SU-DHL-6 (cell line): Measurements from ENCODE around the gene PLCL1.

Experiments
- H2AFZ ChIP-seq: fragments of 200-600 bp; sonication (generic); 2 replicates; pipeline ENCODE4 v1.6.1; 2014; ENCODE audit warnings: low read depth, mild to moderate bottlenecking, moderate library complexity, mixed read lengths, antibody characterized with exemption, low read length; ENCODE audit not compliant: severe bottlenecking
- H3F3A ChIP-seq: fragments of 200-600 bp; shearing (Covaris generic); 2 replicates; pipeline ENCODE4 v1.6.0; 2016; ENCODE audit warnings: antibody characterized with exemption, mild to moderate bottlenecking; ENCODE audit not compliant: insufficient read depth
- H3K27ac ChIP-seq: fragments of 200-600 bp; sonication (generic); 2 replicates; pipeline ENCODE4 v1.5.1; 2016; ENCODE audit warnings: low read depth, mild to moderate bottlenecking, low read length, moderate library complexity, mixed read lengths
- H3K27me3 ChIP-seq: fragments of 200-600 bp; sonication (generic), shearing (Covaris generic); 2 replicates; pipeline ENCODE4 v1.6.0; 2014; ENCODE audit warnings: mild to moderate bottlenecking, low read length
- H3K36me3 ChIP-seq: fragments of 200-600 bp; sonication (generic); 2 replicates; pipeline ENCODE4 v1.6.1; 2014; ENCODE audit warnings: mild to moderate bottlenecking, low read length, mixed read lengths
- H3K4me2 ChIP-seq: fragments of 300-600, 200-600 bp; shearing (Covaris generic), sonication (generic); 2 replicates; pipeline ENCODE4 v1.6.0; 2014; ENCODE audit warnings: low read length, low read depth, mild to moderate bottlenecking; ENCODE audit not compliant: poor library complexity, severe bottlenecking
- H3K4me3 ChIP-seq: fragments of 200-600 bp; sonication (generic); 2 replicates; pipeline ENCODE4 v1.5.1; 2014; ENCODE audit warnings: antibody characterized with exemption, low read length, mild to moderate bottlenecking, mixed read lengths; ENCODE audit not compliant: insufficient read depth, poor library complexity, severe bottlenecking
- H3K79me2 ChIP-seq: fragments of 200-600 bp; sonication (generic); 2 replicates; pipeline ENCODE4 v1.6.1; 2014; ENCODE audit warnings: mild to moderate bottlenecking, low read length, moderate library complexity; ENCODE audit not compliant: insufficient read depth
- H3K9ac ChIP-seq: fragments of 200-600 bp; sonication (generic); 2 replicates; pipeline ENCODE4 v1.7.0; 2014; ENCODE audit warnings: mild to moderate bottlenecking, low read length
- H3K9me2 ChIP-seq: fragments of 200-600 bp; sonication (generic); replicated peaks from 2 replicates; pipeline ENCODE4 v1.6.1; 2014; ENCODE audit warnings: low read length; ENCODE audit not compliant: insufficient read depth
- H3K9me3 ChIP-seq: fragments of 200-600 bp; sonication (generic); 2 replicates; pipeline ENCODE4 v1.6.1; 2014; ENCODE audit warnings: low read length, mixed read lengths; ENCODE audit not compliant: insufficient read depth
- H4K20me1 ChIP-seq: fragments of 200-600 bp; sonication (generic); 2 replicates; pipeline ENCODE4 v1.6.1; 2014; ENCODE audit warnings: low read depth, mild to moderate bottlenecking, antibody characterized with exemption, low read length, moderate library complexity, mixed read lengths
- CTCF ChIP-seq: fragments of 200-600 bp; sonication (generic); IDR thresholded peaks from one replicate; pipeline ENCODE4 v1.5.1; 2017; ENCODE audit warnings: antibody characterized with exemption, mild to moderate bottlenecking, low read length, moderate library complexity; ENCODE audit not compliant: insufficient read depth, poor library complexity, severe bottlenecking
- EZH2phosphoT487 ChIP-seq: fragments of 200-600 bp; sonication (generic), shearing (Covaris generic); conservative IDR thresholded peaks from 2 replicates; pipeline ENCODE4 v1.6.1; 2018; ENCODE audit warnings: mild to moderate bottlenecking, antibody characterized with exemption, low read length, moderate library complexity, mixed read lengths

PLCL1 gene

GRCh38 chr2:197938555-197938954, 134.2 kb downstream of the PLCL1 start:
- H3K27me3 ChIP-seq = no peaks in the 10 kb centered on the region
- no peak overlapping the region for H3K4me2 ChIP-seq
- no peaks in the 10 kb centered on the region for H3K9me2 ChIP-seq
- no peak overlapping the region for H3K4me3 ChIP-seq
- no peaks in the 10 kb centered on the region for H3K36me3 ChIP-seq
- no peak overlapping the region for H3K27ac ChIP-seq
- H3F3A ChIP-seq = no peaks in the 10 kb centered on the region
- no peak overlapping the region for H3K9ac ChIP-seq
- H2AFZ ChIP-seq = no peak overlapping the region
- H3K9me3 ChIP-seq = no peaks in the 10 kb centered on the region
- TF ChIP-seq CTCF (no peak), EZH2phosphoT487 (no peak)
- no peaks in the 10 kb centered on the region for H4K20me1 ChIP-seq
- H3K79me2 ChIP-seq = no peaks in the 10 kb centered on the region

DNA sequence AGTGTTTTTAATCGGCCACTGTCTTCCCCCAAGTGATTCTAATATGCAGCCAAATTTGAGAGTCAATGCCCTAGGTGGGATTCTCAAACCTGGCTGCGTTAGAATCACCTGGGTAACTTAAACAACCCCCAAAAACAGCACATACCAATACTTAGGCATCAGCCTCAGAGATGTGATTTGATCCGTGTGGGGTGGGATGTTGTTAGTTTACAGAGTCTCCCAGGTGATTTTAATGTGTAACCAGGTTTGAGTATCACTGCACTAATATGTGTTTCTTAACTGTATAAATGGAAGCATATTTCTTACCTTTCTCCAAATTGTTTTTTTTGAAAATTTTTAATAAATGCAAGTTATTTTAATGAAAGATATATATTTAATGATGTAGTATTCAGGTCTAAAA, 135.4 kb downstream of the PLCL1 start:
- no peaks in the 10 kb centered on the region for H3K9me3 ChIP-seq
- H3K27ac ChIP-seq = no peak overlapping the region
- no peaks in the 10 kb centered on the region for H3K9me2 ChIP-seq
- no peaks in the 10 kb centered on the region for H3K79me2 ChIP-seq
- no peaks in the 10 kb centered on the region for H4K20me1 ChIP-seq
- no peak overlapping the region for H3K4me2 ChIP-seq
- H2AFZ ChIP-seq = no peak overlapping the region
- TF ChIP-seq CTCF = no peak
- TF ChIP-seq EZH2phosphoT487 = no peak
- no peak overlapping the region for H3K9ac ChIP-seq
- H3F3A ChIP-seq = no peaks in the 10 kb centered on the region
- no peak overlapping the region for H3K4me3 ChIP-seq
- H3K27me3 ChIP-seq = no peaks in the 10 kb centered on the region
- no peaks in the 10 kb centered on the region for H3K36me3 ChIP-seq

- no peak overlapping the region for H3K4me3 ChIP-seq
- H2AFZ ChIP-seq = no peak overlapping the region
- H3F3A ChIP-seq = no peaks in the 10 kb centered on the region
- TF ChIP-seq EZH2phosphoT487 (no peak), CTCF (no peak)
- H3K9me3 ChIP-seq = no peaks in the 10 kb centered on the region
- no peaks in the 10 kb centered on the region for H3K36me3 ChIP-seq
- no peak overlapping the region for H3K27ac ChIP-seq
- no peak overlapping the region for H3K9ac ChIP-seq
- no peaks in the 10 kb centered on the region for H3K79me2 ChIP-seq
- no peak overlapping the region for H3K4me2 ChIP-seq
- H4K20me1 ChIP-seq = no peaks in the 10 kb centered on the region
- H3K9me2 ChIP-seq = no peaks in the 10 kb centered on the region
- no peaks in the 10 kb centered on the region for H3K27me3 ChIP-seq
Measured at GRCh38 chr2:197940382-197940781, 136.0 kb downstream of the PLCL1 start.
